HCT116 (cell line): ENCODE data around the gene HCAR3. TPM values are rescaled to one million over a fixed set of nuclear protein-coding genes. Genes with fewer than 3 reads are reported as not detected.

Experiments
- ATAC-seq: fragments of 200-7000 bp; cut with Tn5 transposase; 2 replicates; pipeline ENCODE4 v1.9.1; 2020; ENCODE audit warnings: mild to moderate bottlenecking, moderate library complexity
- BruUV-seq: library from RNA; stranded (reverse); fragments of 400-500 nt; replicated peaks from 2 replicates; lab custom pipeline; 2021; lab: Mats Ljungman, UMichigan
- CTCF ChIA-PET: fragments of 300-600 bp; sonication (Branson Sonifier 250); formaldehyde crosslinking; loops from one replicate; lab custom pipeline; 2021; ENCODE audit warnings: antibody characterized with exemption; lab: Charles Lee
- POLR2A ChIA-PET: fragments of 300-600, 350-600 bp; sonication (Branson Sonifier 250); formaldehyde crosslinking; loops from one replicate; lab custom pipeline; 2021; ENCODE audit warnings: antibody characterized with exemption; lab: Charles Lee
- RAD21 ChIA-PET, 2 experiments: fragments of 300-600 bp; sonication (Branson Sonifier 250); formaldehyde crosslinking; loops; one replicate each; lab custom pipeline; 2023; ENCODE audit warnings: low total read pairs in 2 of 2; ENCODE audit not compliant: uncharacterized antibody in 2 of 2, unreplicated experiment in 2 of 2, low non-redundant PET in 1 of 2; lab: Charles Lee
- DNase-seq: peaks from one replicate; pipeline ENCODE4 v3.0.0-alpha.2; 2010; ENCODE audit warnings: low read depth, low spot score
- H2AFZ ChIP-seq: fragments of 200-600 bp; shearing (Covaris generic), sonication (generic); 2 replicates; pipeline ENCODE4 v1.6.1; 2017; ENCODE audit warnings: low read depth, mixed run types, mixed read lengths, antibody characterized with exemption, low read length; ENCODE audit not compliant: poor library complexity, severe bottlenecking
- H3K27ac ChIP-seq: 2 replicates; pipeline ENCODE4 v1.5.1; 2012; ENCODE audit warnings: low read depth, low read length
- H3K27me3 ChIP-seq: fragments of 200-600 bp; sonication (generic); 2 replicates; pipeline ENCODE4 v1.6.1; 2016; ENCODE audit warnings: mixed run types, low read length, mixed read lengths; ENCODE audit not compliant: insufficient read depth
- H3K36me3 ChIP-seq, 2 experiments: fragments of 200-500 bp in 1 of 2; fragments of 200-600 bp in 1 of 2; sonication (Bioruptor generic) in 1 of 2; sonication (generic) in 1 of 2; 2 replicates each; pipeline versions ENCODE4 v1.5.1 to v1.6.1; 2014 to 2016; ENCODE audit warnings: low read length in 2 of 2, inconsistent platforms in 1 of 2, mixed read lengths in 1 of 2, mixed run types in 1 of 2; ENCODE audit not compliant: insufficient read depth in 2 of 2, control insufficient read depth in 1 of 2
- H3K4me1 ChIP-seq, 2 experiments: fragments of 200-600 bp in 1 of 2; sonication (generic) in 1 of 2; 2 replicates each; pipeline versions ENCODE4 v1.5.1 to v1.6.1; 2012 to 2017; ENCODE audit warnings: low read length in 2 of 2, inconsistent platforms in 1 of 2, mild to moderate bottlenecking in 1 of 2, mixed read lengths in 1 of 2, mixed run types in 1 of 2, moderate library complexity in 1 of 2; ENCODE audit not compliant: insufficient read depth in 2 of 2, control insufficient read depth in 1 of 2
- H3K4me2 ChIP-seq: fragments of 200-600 bp; sonication (generic); 2 replicates; pipeline ENCODE4 v1.6.1; 2017; ENCODE audit warnings: mixed run types, low read length, mixed read lengths
- H3K4me3 ChIP-seq, 2 experiments: fragments of 200-600 bp in 1 of 2; sonication (generic) in 1 of 2; replicated peaks in 1 of 2; 2 replicates each; pipeline ENCODE4 v1.5.1; 2011 to 2016; ENCODE audit warnings: low read length in 2 of 2, control low read depth in 1 of 2, low read depth in 1 of 2, mild to moderate bottlenecking in 1 of 2, mixed read lengths in 1 of 2, mixed run types in 1 of 2
- H3K79me2 ChIP-seq: fragments of 200-600 bp; sonication (generic); 2 replicates; pipeline ENCODE4 v1.6.1; 2017; ENCODE audit warnings: mild to moderate bottlenecking, mixed run types, low read length, moderate library complexity, mixed read lengths; ENCODE audit not compliant: insufficient read depth
- H3K9ac ChIP-seq: fragments of 200-600 bp; sonication (generic); 2 replicates; pipeline ENCODE4 v1.6.1; 2016; ENCODE audit warnings: low read length, mixed read lengths
- H3K9me2 ChIP-seq: fragments of 200-600 bp; sonication (generic), shearing (Covaris generic); 2 replicates; pipeline ENCODE4 v1.6.1; 2017; ENCODE audit warnings: mixed run types, mild to moderate bottlenecking, moderate library complexity; ENCODE audit not compliant: insufficient read depth
- H3K9me3 ChIP-seq, 2 experiments: fragments of 200-500 bp in 1 of 2; fragments of 200-600 bp in 1 of 2; sonication (Bioruptor generic) in 1 of 2; sonication (generic) in 1 of 2; 2 replicates each; pipeline ENCODE4 v1.6.1; 2014 to 2017; ENCODE audit warnings: low read length in 2 of 2, mixed read lengths in 2 of 2, inconsistent platforms in 1 of 2, low read depth in 1 of 2, mild to moderate bottlenecking in 1 of 2, mixed run types in 1 of 2, moderate library complexity in 1 of 2; ENCODE audit not compliant: control insufficient read depth in 1 of 2, insufficient read depth in 1 of 2
- H4K20me1 ChIP-seq: fragments of 200-600 bp; sonication (generic), shearing (Covaris generic); 2 replicates; pipeline ENCODE4 v1.6.1; 2017; ENCODE audit warnings: mixed run types, mild to moderate bottlenecking, moderate library complexity; ENCODE audit not compliant: insufficient read depth
- CEBPB ChIP-seq: IDR thresholded peaks from 2 replicates; pipeline ENCODE4 v1.6.1; 2012; ENCODE audit warnings: low read depth
- EGR1 ChIP-seq: IDR thresholded peaks from 2 replicates; pipeline ENCODE4 v1.6.1; 2012; ENCODE audit warnings: low read depth
- ELF1 ChIP-seq: IDR thresholded peaks from 2 replicates; pipeline ENCODE4 v1.6.1; 2012; ENCODE audit warnings: low read depth, borderline replicate concordance
- EZH2 ChIP-seq: fragments of 200-600 bp; sonication (generic); IDR thresholded peaks from 2 replicates; pipeline ENCODE4 v1.6.1; 2017; ENCODE audit warnings: antibody characterized with exemption, mixed run types
- FOSL1 ChIP-seq: IDR thresholded peaks from 2 replicates; pipeline ENCODE4 v1.6.1; 2012; ENCODE audit warnings: low read depth
- JUND ChIP-seq: IDR thresholded peaks from 2 replicates; pipeline ENCODE4 v1.6.1; 2012
- POLR2AphosphoS5 ChIP-seq: IDR thresholded peaks from 2 replicates; pipeline ENCODE4 v1.6.1; 2011; ENCODE audit warnings: mild to moderate bottlenecking, low read depth, low read length, moderate library complexity
- RAD21 ChIP-seq: IDR thresholded peaks from 2 replicates; pipeline ENCODE4 v1.6.1; 2012; ENCODE audit warnings: low read depth, mild to moderate bottlenecking
- SIN3A ChIP-seq: IDR thresholded peaks from 2 replicates; pipeline ENCODE4 v1.6.1; 2012; ENCODE audit warnings: low read depth
- SP1 ChIP-seq: IDR thresholded peaks from 2 replicates; pipeline ENCODE4 v1.6.1; 2012; ENCODE audit warnings: low read depth
- SRF ChIP-seq: IDR thresholded peaks from 2 replicates; pipeline ENCODE4 v1.6.1; 2012; ENCODE audit warnings: low read depth
- TCF7L2 ChIP-seq: IDR thresholded peaks from 2 replicates; pipeline ENCODE4 v1.7.0; 2011; ENCODE audit warnings: borderline replicate concordance, inconsistent platforms; ENCODE audit not compliant: insufficient read depth, insufficient read length; ENCODE audit errors: extremely low read depth
- YY1 ChIP-seq: IDR thresholded peaks from 2 replicates; pipeline ENCODE4 v1.6.1; 2011; ENCODE audit warnings: low read length, low read depth, moderate library complexity, mild to moderate bottlenecking; ENCODE audit not compliant: insufficient replicate concordance; ENCODE audit errors: extremely low read depth
- ZFX ChIP-seq: fragments of 450-650 bp; IDR thresholded peaks from 2 replicates; pipeline ENCODE4 v1.6.1; 2017
- ZNF274 ChIP-seq: fragments of 200-500 bp; sonication (Bioruptor generic); IDR thresholded peaks from 2 replicates; pipeline ENCODE4 v1.6.1; 2014; ENCODE audit warnings: mild to moderate bottlenecking, low read depth, low read length, inconsistent platforms
- intact Hi-C: fragments of 100-400 bp; cut with micrococcal nuclease; formaldehyde crosslinking; loops from 2 replicates; pipeline ENCODE4 v1.10.0; 2022
- total RNA-seq: library from RNA; stranded (reverse); gene quantifications from one replicate; pipeline ENCODE4 v1.2.1, GENCODE V29; 2021; ENCODE audit not compliant: unreplicated experiment
- TF ChIP-seq, protein P1 (sequence below): IDR thresholded peaks from 2 replicates; pipeline ENCODE4 v1.6.1; 2011; ENCODE audit warnings: mild to moderate bottlenecking, low read length, moderate library complexity; ENCODE audit not compliant: insufficient replicate concordance; ENCODE audit errors: extremely low read depth
- TF ChIP-seq, protein P2 (sequence below): IDR thresholded peaks from 2 replicates; pipeline ENCODE4 v1.6.1; 2012

HCAR3 gene
- total RNA-seq, 1 experiment from 2014 or later = not detected

DNA sequence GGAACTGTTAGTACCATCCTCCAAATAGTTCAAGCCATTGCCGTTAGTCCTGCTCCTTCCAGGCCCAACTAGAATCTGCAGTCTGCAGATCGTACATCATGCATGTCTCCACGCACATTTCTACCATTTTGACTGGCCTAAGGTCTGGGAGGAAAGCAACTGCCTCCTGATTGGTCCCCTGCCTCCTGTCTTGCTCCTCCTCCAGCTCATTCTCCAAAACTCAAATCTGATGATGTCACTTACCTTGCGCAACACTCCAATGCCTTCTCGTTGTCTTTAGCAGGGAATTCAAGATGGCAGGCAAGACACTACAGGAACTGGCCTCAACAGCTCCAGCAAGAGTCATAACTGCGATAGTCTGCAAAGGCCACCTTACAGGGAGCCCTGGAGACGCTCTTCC is 23.7 kb upstream of the HCAR3 start:
- H3K4me1 ChIP-seq = no peaks in the 10 kb centered on the region
- intact Hi-C loops = no loop called here
- TF ChIP-seq CEBPB (peak; percentile 52), YY1 (no peak)
- TF ChIP-seq, protein P1, sequence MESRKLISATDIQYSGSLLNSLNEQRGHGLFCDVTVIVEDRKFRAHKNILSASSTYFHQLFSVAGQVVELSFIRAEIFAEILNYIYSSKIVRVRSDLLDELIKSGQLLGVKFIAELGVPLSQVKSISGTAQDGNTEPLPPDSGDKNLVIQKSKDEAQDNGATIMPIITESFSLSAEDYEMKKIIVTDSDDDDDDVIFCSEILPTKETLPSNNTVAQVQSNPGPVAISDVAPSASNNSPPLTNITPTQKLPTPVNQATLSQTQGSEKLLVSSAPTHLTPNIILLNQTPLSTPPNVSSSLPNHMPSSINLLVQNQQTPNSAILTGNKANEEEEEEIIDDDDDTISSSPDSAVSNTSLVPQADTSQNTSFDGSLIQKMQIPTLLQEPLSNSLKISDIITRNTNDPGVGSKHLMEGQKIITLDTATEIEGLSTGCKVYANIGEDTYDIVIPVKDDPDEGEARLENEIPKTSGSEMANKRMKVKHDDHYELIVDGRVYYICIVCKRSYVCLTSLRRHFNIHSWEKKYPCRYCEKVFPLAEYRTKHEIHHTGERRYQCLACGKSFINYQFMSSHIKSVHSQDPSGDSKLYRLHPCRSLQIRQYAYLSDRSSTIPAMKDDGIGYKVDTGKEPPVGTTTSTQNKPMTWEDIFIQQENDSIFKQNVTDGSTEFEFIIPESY = no peak
- no peak overlapping the region for H3K27ac ChIP-seq
- no peaks in the 10 kb centered on the region for H4K20me1 ChIP-seq
- no TSS peak for BruUV-seq
- H3K9me3 ChIP-seq = no peaks in the 10 kb centered on the region
- RAD21 ChIA-PET = no interaction called here
- no peak overlapping the region for H3K4me2 ChIP-seq
- POLR2A ChIA-PET = no interaction called here
- H3K36me3 ChIP-seq = no peaks in the 10 kb centered on the region
- no peaks in the 10 kb centered on the region for H3K9me2 ChIP-seq
- no peaks in the 10 kb centered on the region for H3K27me3 ChIP-seq
- H3K9ac ChIP-seq = no peak overlapping the region
- DNase-seq (no peak), ATAC-seq (no peak)
- H3K4me3 ChIP-seq = no peak overlapping the region
- H3K79me2 ChIP-seq = no peaks in the 10 kb centered on the region
- CTCF ChIA-PET = no interaction called here
- H2AFZ ChIP-seq = no peak overlapping the region

DNA sequence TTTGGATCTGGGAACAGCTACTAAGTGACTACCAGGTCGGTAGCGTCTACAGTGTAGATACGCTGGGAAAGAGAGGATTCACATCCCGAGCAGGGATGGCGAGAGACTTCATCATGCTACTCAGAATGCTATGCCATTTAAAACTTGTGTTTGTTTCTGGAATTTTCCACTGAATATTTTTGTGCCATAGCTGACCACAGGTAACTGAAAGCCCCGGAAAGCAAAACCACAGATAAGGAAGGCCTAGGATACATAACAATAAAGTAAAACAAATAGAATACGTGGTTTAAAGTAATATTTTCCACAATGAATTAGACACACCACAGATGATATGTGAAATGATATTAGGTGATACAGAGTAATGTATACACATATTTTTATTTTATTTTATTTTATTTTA is 22.0 kb upstream of the HCAR3 start:
- Histone ChIP-seq H3K9me3 (no peaks in the 10 kb centered on the region), H2AFZ (no peak overlapping the region), H4K20me1 (no peaks in the 10 kb centered on the region), H3K9ac (no peak overlapping the region), H3K4me2 (no peak overlapping the region), H3K27me3 (no peaks in the 10 kb centered on the region), H3K4me3 (no peak overlapping the region), H3K79me2 (no peaks in the 10 kb centered on the region), H3K27ac (no peak overlapping the region), H3K4me1 (no peaks in the 10 kb centered on the region), H3K9me2 (no peaks in the 10 kb centered on the region), H3K36me3 (no peaks in the 10 kb centered on the region)
- ATAC-seq (no peak), DNase-seq (no peak)
- RAD21 ChIA-PET = no interaction called here
- CTCF ChIA-PET = no interaction called here
- POLR2A ChIA-PET = no interaction called here
- BruUV-seq = no TSS peak
- intact Hi-C loops = no loop called here
- TF ChIP-seq, protein P2, sequence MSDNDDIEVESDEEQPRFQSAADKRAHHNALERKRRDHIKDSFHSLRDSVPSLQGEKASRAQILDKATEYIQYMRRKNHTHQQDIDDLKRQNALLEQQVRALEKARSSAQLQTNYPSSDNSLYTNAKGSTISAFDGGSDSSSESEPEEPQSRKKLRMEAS = no peak
- no peak for TF ChIP-seq CEBPB
- TF ChIP-seq JUND = no peak
- TF ChIP-seq SRF = no peak
- no peak for TF ChIP-seq FOSL1
- no peak for TF ChIP-seq YY1
- no peak for TF ChIP-seq RAD21
- TF ChIP-seq POLR2AphosphoS5 = no peak
- no peak for TF ChIP-seq TCF7L2
- no peak for TF ChIP-seq SP1
- no peak for TF ChIP-seq ELF1
- no peak for TF ChIP-seq ZNF274
- no peak for TF ChIP-seq ZFX
- no peak for TF ChIP-seq EGR1
- TF ChIP-seq EZH2 = no peak
- TF ChIP-seq SIN3A = no peak
